ENCODE measurements around the gene OAS2.

Gene OAS2

GRCh38 chr12:112997506-112997905 lies 19.2 kb downstream of the OAS2 start:
- DNase-seq (ENCODE audit: low read depth in 1 of 2, low spot score in 1 of 2) = no peak
- in situ Hi-C loops (cut with HindIII; ENCODE audit: low pct_unique_long_range_greater_than_20kb, low sequenced_read_pairs) = no loop called here
- TF ChIP-seq JUND (IDR thresholded peaks at IDR 0.05; ENCODE audit: low read depth) = no peak

DNA sequence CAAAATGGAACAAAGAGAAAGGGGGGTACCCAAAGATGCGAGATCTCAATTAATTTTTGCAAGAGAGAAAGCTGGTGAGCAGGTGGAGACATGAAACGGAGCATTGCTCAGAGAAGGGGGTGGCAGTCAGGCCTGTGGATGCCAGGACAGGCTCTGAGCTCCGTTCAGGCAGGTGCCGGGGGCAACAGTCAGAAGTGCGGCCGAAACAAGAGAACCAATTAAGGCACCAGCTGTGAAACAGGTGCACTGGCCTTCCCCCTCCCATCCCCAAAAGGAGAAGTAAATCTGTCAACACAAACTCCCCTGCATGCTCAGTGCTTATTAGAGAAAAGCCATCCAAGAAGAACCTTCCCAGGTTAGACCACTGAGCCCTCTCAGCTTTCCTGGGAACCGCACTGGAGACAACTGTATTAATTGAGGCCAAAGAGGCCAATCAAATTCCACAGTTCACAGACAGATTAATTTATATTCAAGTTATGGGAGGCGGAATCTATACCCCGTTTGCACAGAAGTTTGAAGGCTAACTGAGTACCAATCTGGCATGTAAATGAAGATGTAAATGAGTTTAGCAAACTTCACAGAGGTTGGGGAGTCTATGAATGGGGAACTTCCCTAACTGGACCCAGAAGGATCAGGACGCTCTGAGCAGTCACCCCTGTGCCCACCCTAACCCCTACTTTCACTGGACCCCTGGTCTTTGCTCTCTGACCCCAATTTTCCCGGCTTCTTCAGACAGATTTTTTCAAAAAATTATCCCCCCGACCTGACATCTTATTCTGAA lies 20.9 kb downstream of the OAS2 start:
- no peak for TF ChIP-seq JUND (IDR thresholded peaks at IDR 0.05; ENCODE audit: low read depth)
- DNase-seq (ENCODE audit: low read depth in 1 of 2, low spot score in 1 of 2) = no peak
- in situ Hi-C loops (cut with HindIII; ENCODE audit: low pct_unique_long_range_greater_than_20kb, low sequenced_read_pairs) = no loop called here

GRCh38 chr12:113000433-113000832 lies 22.1 kb downstream of the OAS2 start:
- DNase-seq (ENCODE audit: low read depth in 1 of 2, low spot score in 1 of 2) = no peak
- TF ChIP-seq JUND (IDR thresholded peaks at IDR 0.05; ENCODE audit: low read depth) = no peak
- in situ Hi-C loops (cut with HindIII; ENCODE audit: low pct_unique_long_range_greater_than_20kb, low sequenced_read_pairs) = no loop called here

DNA sequence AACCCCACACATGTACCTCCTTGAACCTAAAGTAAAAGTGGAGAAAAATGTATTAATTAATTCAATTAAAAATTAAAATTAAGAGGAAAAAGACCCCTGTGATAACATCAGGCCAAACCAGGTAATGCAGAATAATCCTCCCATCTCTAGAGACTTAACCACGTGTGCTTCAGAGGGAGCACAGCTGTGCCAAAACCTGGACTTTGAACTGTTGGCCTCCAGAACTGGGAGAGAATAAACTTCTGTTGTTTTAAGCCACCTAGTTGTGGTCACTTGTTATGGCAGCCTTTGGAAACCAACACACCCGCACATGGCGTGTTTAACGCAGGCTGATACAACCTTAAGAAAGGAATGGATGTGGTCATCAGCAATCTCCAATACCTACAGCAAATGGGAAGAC lies 23.8 kb downstream of the OAS2 start:
- in situ Hi-C loops (cut with HindIII; ENCODE audit: low pct_unique_long_range_greater_than_20kb, low sequenced_read_pairs) = no loop called here
- no peak for TF ChIP-seq JUND (IDR thresholded peaks at IDR 0.05; ENCODE audit: low read depth)
- peak in 1 of 2 experiments; percentile 16 for DNase-seq (ENCODE audit: low read depth in 1 of 2, low spot score in 1 of 2)

GRCh38 chr12:113002676-113003075 lies 24.4 kb downstream of the OAS2 start:
- no peak for TF ChIP-seq JUND (IDR thresholded peaks at IDR 0.05; ENCODE audit: low read depth)
- no peak for DNase-seq (ENCODE audit: low read depth in 1 of 2, low spot score in 1 of 2)
- in situ Hi-C loops (cut with HindIII; ENCODE audit: low pct_unique_long_range_greater_than_20kb, low sequenced_read_pairs) = no loop called here

- no peak for DNase-seq (ENCODE audit: low read depth in 1 of 2, low spot score in 1 of 2)
- in situ Hi-C loops (cut with HindIII; ENCODE audit: low pct_unique_long_range_greater_than_20kb, low sequenced_read_pairs) = no loop called here
- TF ChIP-seq JUND (IDR thresholded peaks at IDR 0.05; ENCODE audit: low read depth) = no peak
These were observed 25.3 kb downstream of the OAS2 start for GRCh38 chr12:113003636-113004035.

DNA sequence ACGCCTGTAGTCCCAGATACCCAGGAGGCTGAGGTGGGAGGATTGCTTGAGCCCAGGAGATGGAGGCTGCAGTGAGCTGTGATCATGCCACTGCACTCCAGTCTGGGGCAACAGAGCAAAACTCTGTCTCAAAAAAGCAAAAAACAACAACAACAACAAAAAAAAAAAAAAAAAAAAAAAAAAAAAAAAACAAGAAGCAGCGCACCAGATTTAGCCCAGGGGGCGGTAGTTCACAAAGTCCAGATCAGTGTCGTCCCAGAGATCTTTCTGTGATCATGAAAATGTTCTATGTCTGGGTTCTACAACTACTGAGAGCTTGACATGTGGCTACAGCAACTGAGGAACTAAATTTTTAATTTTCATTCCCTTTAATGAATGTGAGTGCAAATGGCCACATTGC lies 27.4 kb downstream of the OAS2 start:
- in situ Hi-C loops (cut with HindIII; ENCODE audit: low pct_unique_long_range_greater_than_20kb, low sequenced_read_pairs) = no loop called here
- DNase-seq (ENCODE audit: low read depth in 1 of 2, low spot score in 1 of 2) = peak in 1 of 2 experiments; percentile 21
- no peak for TF ChIP-seq JUND (IDR thresholded peaks at IDR 0.05; ENCODE audit: low read depth)

DNA sequence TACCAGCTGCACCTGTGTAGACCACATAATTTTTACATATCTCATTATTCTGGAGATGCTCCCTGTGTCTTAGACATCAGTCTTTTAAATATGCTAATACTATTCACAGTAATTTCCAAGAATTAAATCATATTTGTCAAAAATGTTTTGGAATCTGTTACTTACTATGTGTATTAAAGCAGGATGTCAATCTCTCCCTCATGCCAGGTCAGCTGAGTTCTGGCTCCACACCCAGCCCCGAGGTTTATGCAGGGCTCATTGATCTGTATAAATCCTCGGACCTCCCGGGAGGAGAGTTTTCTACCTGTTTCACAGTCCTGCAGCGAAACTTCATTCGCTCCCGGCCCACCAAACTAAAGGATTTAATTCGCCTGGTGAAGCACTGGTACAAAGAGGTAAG lies 27.9 kb downstream of the OAS2 start:
- no peak for TF ChIP-seq JUND (IDR thresholded peaks at IDR 0.05; ENCODE audit: low read depth)
- in situ Hi-C loops (cut with HindIII; ENCODE audit: low pct_unique_long_range_greater_than_20kb, low sequenced_read_pairs) = no loop called here
- no peak for DNase-seq (ENCODE audit: low read depth in 1 of 2, low spot score in 1 of 2)

DNA sequence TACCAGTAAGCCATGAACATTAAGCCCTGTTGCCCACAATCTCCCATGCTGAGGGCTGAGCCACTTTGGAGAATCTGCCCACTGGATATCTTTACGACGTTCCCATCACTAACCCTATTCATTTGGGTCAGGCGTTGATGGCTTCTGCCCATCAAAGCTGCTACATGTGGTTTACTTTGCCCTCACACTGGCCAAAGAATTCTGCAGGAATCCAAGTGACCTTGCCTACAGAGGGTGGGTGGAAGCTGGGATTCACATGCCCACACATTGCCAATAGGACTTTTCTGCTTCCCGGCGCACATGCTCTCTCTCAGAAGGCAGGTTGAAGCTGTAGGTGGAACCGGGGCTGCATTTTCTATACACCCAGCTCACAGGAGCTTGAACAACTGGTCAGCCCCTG lies 28.3 kb downstream of the OAS2 start:
- DNase-seq (ENCODE audit: low read depth in 1 of 2, low spot score in 1 of 2) = no peak
- in situ Hi-C loops (cut with HindIII; ENCODE audit: low pct_unique_long_range_greater_than_20kb, low sequenced_read_pairs) = no loop called here

GRCh38 chr12:113007166-113007565 lies 28.8 kb downstream of the OAS2 start:
- in situ Hi-C loops (cut with HindIII; ENCODE audit: low pct_unique_long_range_greater_than_20kb, low sequenced_read_pairs) = no loop called here
- no peak for DNase-seq (ENCODE audit: low read depth in 1 of 2, low spot score in 1 of 2)
- no peak for TF ChIP-seq JUND (IDR thresholded peaks at IDR 0.05; ENCODE audit: low read depth)

More for the DNA sequence above, 28.3 kb downstream of the OAS2 start:
- no peak for TF ChIP-seq JUND (IDR thresholded peaks at IDR 0.05; ENCODE audit: low read depth)

DNA sequence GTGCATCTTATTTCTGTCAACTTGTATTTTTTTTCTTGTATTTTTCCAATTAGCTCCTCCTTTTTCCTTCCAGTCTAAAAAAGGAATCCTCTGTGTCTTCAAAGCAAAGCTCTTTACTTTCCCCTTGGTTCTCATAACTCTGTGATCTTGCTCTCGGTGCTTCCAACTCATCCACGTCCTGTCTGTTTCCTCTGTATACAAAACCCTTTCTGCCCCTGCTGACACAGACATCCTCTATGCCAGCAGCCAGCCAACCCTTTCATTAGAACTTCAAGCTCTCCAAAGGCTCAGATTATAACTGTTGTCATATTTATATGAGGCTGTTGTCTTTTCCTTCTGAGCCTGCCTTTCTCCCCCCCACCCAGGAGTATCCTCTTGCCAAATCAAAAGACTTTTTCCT lies 32.4 kb downstream of the OAS2 start:
- in situ Hi-C loops (cut with HindIII; ENCODE audit: low pct_unique_long_range_greater_than_20kb, low sequenced_read_pairs) = no loop called here
- no peak for TF ChIP-seq JUND (IDR thresholded peaks at IDR 0.05; ENCODE audit: low read depth)
- DNase-seq (ENCODE audit: low read depth in 1 of 2, low spot score in 1 of 2) = no peak

DNA sequence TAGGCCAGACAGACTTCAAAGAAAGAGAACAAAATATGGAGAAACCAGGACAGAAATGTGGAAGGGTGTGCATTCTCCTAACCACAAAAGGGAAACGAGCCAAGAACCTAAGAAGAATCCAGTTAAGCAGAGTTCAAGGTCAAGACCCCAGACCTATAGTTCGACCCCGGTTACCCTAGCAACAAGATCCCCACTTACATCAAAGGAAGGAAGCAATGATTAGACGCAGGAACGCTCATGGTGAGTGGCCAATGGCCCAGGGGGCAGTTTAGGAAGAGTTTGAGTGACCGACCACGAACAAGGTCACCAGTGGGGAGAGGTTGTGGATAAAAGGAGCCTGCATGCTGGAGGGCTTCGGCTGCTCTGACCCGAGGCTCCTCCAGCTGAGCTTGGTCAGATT lies 36.2 kb downstream of the OAS2 start:
- no peak for DNase-seq (ENCODE audit: low read depth in 1 of 2, low spot score in 1 of 2)
- in situ Hi-C loops (cut with HindIII; ENCODE audit: low pct_unique_long_range_greater_than_20kb, low sequenced_read_pairs) = no loop called here
- no peak for TF ChIP-seq JUND (IDR thresholded peaks at IDR 0.05; ENCODE audit: low read depth)

GRCh38 chr12:113016796-113017195 lies 38.5 kb downstream of the OAS2 start:
- in situ Hi-C loops (cut with HindIII; ENCODE audit: low pct_unique_long_range_greater_than_20kb, low sequenced_read_pairs) = no loop called here
- TF ChIP-seq JUND (IDR thresholded peaks at IDR 0.05; ENCODE audit: low read depth) = no peak
- no peak for DNase-seq (ENCODE audit: low read depth in 1 of 2, low spot score in 1 of 2)

DNA sequence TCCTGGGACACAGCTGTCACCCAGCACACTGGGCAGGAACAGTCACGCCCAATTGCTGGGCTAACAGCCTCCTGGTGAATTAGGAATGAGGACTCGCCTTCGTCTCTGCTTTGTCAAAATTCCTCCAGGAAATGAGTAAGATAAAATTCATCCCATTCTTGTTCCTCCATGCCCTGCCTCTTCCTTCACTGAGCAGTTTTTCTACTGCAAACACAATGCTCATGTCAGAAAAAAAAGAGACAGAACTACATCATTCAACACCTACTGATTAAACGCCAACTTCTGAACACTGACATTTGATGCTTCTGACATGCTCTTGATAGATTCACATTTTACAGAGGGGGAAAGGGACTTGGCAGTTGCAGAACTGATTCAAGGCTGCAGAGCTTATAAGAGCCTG lies 40.7 kb downstream of the OAS2 start:
- TF ChIP-seq JUND (IDR thresholded peaks at IDR 0.05; ENCODE audit: low read depth) = no peak
- in situ Hi-C loops (cut with HindIII; ENCODE audit: low pct_unique_long_range_greater_than_20kb, low sequenced_read_pairs) = no loop called here
- no peak for DNase-seq (ENCODE audit: low read depth in 1 of 2, low spot score in 1 of 2)
